Activated CD8-positive, alpha-beta T cell treated with anti-CD3 and anti-CD28 coated beads for 36 hours (primary cell): ENCODE measurements around the gene MEF2D. TPM values are rescaled to one million over a fixed set of nuclear protein-coding genes. Genes with fewer than 3 reads are reported as not detected.

Source experiments
- ATAC-seq: fragments of 200-7000 bp; cut with Tn5 transposase; one replicate; pipeline ENCODE4 v1.10.0; 2021; ENCODE audit warnings: mild to moderate bottlenecking, moderate library complexity
- CTCF ChIA-PET: fragments of 350-600 bp; sonication (Branson Sonifier 250); formaldehyde crosslinking; loops from one replicate; lab custom pipeline; 2021; ENCODE audit warnings: antibody characterized with exemption; lab: Charles Lee
- POLR2A ChIA-PET: fragments of 350-600 bp; sonication (Branson Sonifier 250); formaldehyde crosslinking; loops from one replicate; lab custom pipeline; 2021; ENCODE audit warnings: antibody characterized with exemption; lab: Charles Lee
- DNase-seq: peaks from one replicate; pipeline ENCODE4 v3.0.0-alpha.2; 2020
- H3K27ac Mint-ChIP-seq: one replicate; pipeline ENCODE4 v1.8.0; 2021; ENCODE audit warnings: mild to moderate bottlenecking, mixed read lengths
- H3K27me3 Mint-ChIP-seq: one replicate; pipeline ENCODE4 v1.8.0; 2021; ENCODE audit warnings: mixed read lengths
- H3K36me3 Mint-ChIP-seq: one replicate; pipeline ENCODE4 v1.8.0; 2021; ENCODE audit warnings: low read depth, mixed read lengths
- H3K4me1 Mint-ChIP-seq: one replicate; pipeline ENCODE4 v1.8.0; 2021; ENCODE audit warnings: low read depth, mixed read lengths
- H3K4me3 Mint-ChIP-seq: one replicate; pipeline ENCODE4 v1.8.0; 2021; ENCODE audit warnings: mild to moderate bottlenecking, moderate library complexity, mixed read lengths
- H3K9me3 Mint-ChIP-seq: one replicate; pipeline ENCODE4 v1.8.0; 2021; ENCODE audit warnings: mixed read lengths
- CTCF ChIP-seq: fragments of 200-600 bp; IDR thresholded peaks from one replicate; pipeline ENCODE4 v1.8.0; 2022; ENCODE audit warnings: antibody characterized with exemption, mild to moderate bottlenecking
- intact Hi-C: fragments of 100-400 bp; cut with micrococcal nuclease; formaldehyde crosslinking; loops from one replicate; pipeline ENCODE4 v1.10.0; 2022
- total RNA-seq, 2 experiments: library from RNA; stranded (reverse); gene quantifications; one replicate each; pipeline ENCODE4 v1.2.3, GENCODE V29; 2021

MEF2D gene
- total RNA-seq, 2 experiments from 2014 or later: 35.3 to 35.8 TPM

GRCh38 chr1:156539818-156540355 lies 39.3 kb upstream of the MEF2D start:
- ATAC-seq (no peak), DNase-seq (no peak)
- Mint-ChIP-seq H3K4me1 (peaks cover 1% of the 10 kb centered on the region), H3K4me3 (no peak overlapping the region), H3K27me3 (no peaks in the 10 kb centered on the region), H3K36me3 (peaks cover 2% of the 10 kb centered on the region), H3K27ac (no peak overlapping the region), H3K9me3 (no peaks in the 10 kb centered on the region)
- no peak for TF ChIP-seq CTCF
- CTCF ChIA-PET: interaction anchor here (1.2 kb wide), 1 partner anchor 185 kb away, joined by 3 read pairs; no protein-coding TSS in a partner anchor
- POLR2A ChIA-PET: interaction anchor here (0.7 kb wide), 1 partner anchor 39 kb away, joined by 3 read pairs; no protein-coding TSS in a partner anchor
- intact Hi-C loops: no loop called here

- H3K9me3 Mint-ChIP-seq: no peaks in the 10 kb centered on the region
- intact Hi-C loops: no loop called here
- ATAC-seq: no peak
- no peak overlapping the region for H3K4me3 Mint-ChIP-seq
- H3K27ac Mint-ChIP-seq: no peak overlapping the region
- H3K4me1 Mint-ChIP-seq: peaks cover 1% of the 10 kb centered on the region
- no peak for DNase-seq
- H3K27me3 Mint-ChIP-seq: no peaks in the 10 kb centered on the region
- POLR2A ChIA-PET: no interaction called here
- CTCF ChIA-PET: no interaction called here
- TF ChIP-seq CTCF: no peak
- H3K36me3 Mint-ChIP-seq: peaks cover 2% of the 10 kb centered on the region
Measured at GRCh38 chr1:156538711-156539440, 38.3 kb upstream of the MEF2D start.

GRCh38 chr1:156537027-156537426 lies 36.5 kb upstream of the MEF2D start:
- H3K36me3 Mint-ChIP-seq: peaks cover 2% of the 10 kb centered on the region
- no peak overlapping the region for H3K27ac Mint-ChIP-seq
- CTCF ChIA-PET: no interaction called here
- no peaks in the 10 kb centered on the region for H3K9me3 Mint-ChIP-seq
- H3K4me1 Mint-ChIP-seq: peaks cover 1% of the 10 kb centered on the region
- no peak overlapping the region for H3K4me3 Mint-ChIP-seq
- ATAC-seq (no peak), DNase-seq (no peak)
- no peak for TF ChIP-seq CTCF
- intact Hi-C loops: no loop called here
- no peaks in the 10 kb centered on the region for H3K27me3 Mint-ChIP-seq
- POLR2A ChIA-PET: interaction anchor here (0.7 to 1.1 kb wide), 2 partner anchors 27 to 29 kb away, joined by 3 read pairs; no protein-coding TSS in a partner anchor

GRCh38 chr1:156534424-156535060 lies 34.0 kb upstream of the MEF2D start:
- no peak for TF ChIP-seq CTCF
- no peak overlapping the region for H3K27ac Mint-ChIP-seq
- ChIA-PET POLR2A (interaction anchor here (1.0 to 1.1 kb wide), 2 partner anchors 57 to 77 kb away, joined by 3 read pairs; partner anchors contain the start of gene NAXE), CTCF (interaction anchor here (1.0 to 2.0 kb wide), 2 partner anchors 54 to 89 kb away, joined by 3 to 5 read pairs; no protein-coding TSS in a partner anchor)
- H3K36me3 Mint-ChIP-seq: peaks cover 2% of the 10 kb centered on the region
- intact Hi-C loops: no loop called here
- DNase-seq (no peak), ATAC-seq (no peak)
- no peaks in the 10 kb centered on the region for H3K27me3 Mint-ChIP-seq
- H3K9me3 Mint-ChIP-seq: no peaks in the 10 kb centered on the region
- H3K4me1 Mint-ChIP-seq: peaks cover 1% of the 10 kb centered on the region
- H3K4me3 Mint-ChIP-seq: no peak overlapping the region
